C4-2B (cell line): ENCODE data around the gene TSACC.
"Not testable (repeated sequence)": the region's sequence is repeated elsewhere in the genome, so short reads cannot be mapped to it uniquely, and the experiment has no call there.

Source experiments
- H3K27ac ChIP-seq: fragments of 450-650 bp; 2 replicates; pipeline ENCODE4 v1.5.1; 2017
- CTCF ChIP-seq: fragments of 450-650 bp; conservative IDR thresholded peaks from 2 replicates; pipeline ENCODE4 v1.5.1; 2017; ENCODE audit warnings: mild to moderate bottlenecking
- ZFX ChIP-seq: fragments of 450-650 bp; IDR thresholded peaks from 2 replicates; pipeline ENCODE4 v1.6.1; 2017

TSACC gene

DNA sequence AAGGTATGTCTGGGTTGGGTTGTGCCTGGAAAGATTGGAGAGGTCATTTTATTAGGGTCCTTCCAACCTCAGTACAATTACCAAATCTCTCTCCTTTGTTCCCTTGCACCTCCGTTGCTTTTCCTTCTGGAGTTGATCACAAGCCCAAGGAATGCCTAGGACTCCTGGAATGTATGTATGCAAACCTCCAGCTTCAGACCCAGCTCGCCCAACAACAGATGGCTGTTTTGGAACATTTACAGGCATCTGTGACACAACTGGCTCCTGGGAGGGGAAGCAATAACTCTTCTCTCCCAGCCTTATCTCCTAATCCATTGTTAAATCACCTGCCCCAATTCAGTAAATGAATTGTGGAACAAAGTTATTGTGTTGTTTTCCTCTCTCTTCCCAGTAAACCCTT lies 8.3 kb downstream of the TSACC start:
- H3K27ac ChIP-seq: no peak overlapping the region
- TF ChIP-seq ZFX (no peak), CTCF (no peak)

- TF ChIP-seq CTCF (no peak), ZFX (no peak)
- no peak overlapping the region for H3K27ac ChIP-seq
Measured at GRCh38 chr1:156347331-156347730, 9.0 kb downstream of the TSACC start.

DNA sequence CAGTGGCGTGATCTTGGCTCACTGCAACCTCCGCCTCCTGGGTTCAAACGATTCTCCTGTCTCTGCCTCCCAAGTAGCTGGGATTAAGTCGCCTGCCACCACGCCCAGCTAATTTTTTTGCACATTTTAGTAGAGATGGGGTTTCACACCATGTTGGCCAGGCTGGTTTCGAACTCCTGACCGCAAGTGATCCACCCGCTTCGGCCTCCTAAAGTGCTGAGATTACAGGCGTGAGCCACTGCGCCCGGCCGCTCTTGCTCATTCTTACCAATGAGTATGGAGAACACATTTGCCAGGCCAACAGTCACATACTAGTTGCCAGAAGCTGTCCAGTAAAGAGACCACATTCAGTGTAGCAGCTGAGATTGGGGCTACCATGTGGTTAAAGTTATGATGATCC lies 14.2 kb downstream of the TSACC start:
- H3K27ac ChIP-seq: not testable (repeated sequence)

DNA sequence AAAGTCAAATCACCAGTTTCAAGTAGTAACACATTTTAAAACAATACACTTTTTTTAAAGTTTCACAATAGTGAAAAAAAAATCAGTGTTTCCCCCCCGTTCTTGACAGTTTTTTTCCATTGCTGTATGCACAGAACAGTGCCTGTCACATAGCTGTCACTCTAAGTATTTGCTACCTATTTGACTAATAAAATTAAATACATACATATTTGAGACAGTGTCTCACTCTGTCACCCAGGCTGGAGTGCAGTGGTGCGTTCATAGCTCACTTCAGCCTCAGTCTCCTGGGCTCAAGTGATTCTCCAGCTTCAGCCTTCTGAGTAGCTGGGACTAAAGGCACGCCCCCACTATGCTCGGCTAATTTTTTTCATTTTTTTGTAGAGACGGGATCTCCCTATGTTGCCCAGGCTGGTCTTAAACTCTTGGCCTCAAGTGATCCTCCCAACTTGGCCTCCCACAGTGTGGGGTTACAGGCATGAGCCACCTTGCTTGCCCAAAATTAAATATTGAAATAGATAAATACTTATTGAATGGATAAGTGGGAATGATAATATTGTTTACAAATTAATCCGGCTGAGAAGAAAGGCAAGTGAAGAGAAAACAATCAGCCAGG lies 18.0 kb downstream of the TSACC start:
- TF ChIP-seq ZFX (no peak), CTCF (0 out of 2 replicates have a peak, but pooled peaks have one; percentile 6)
- no peak overlapping the region for H3K27ac ChIP-seq

GRCh38 chr1:156356875-156357534 lies 18.7 kb downstream of the TSACC start:
- TF ChIP-seq CTCF (peak; percentile 99), ZFX (no peak)
- no peak overlapping the region for H3K27ac ChIP-seq

DNA sequence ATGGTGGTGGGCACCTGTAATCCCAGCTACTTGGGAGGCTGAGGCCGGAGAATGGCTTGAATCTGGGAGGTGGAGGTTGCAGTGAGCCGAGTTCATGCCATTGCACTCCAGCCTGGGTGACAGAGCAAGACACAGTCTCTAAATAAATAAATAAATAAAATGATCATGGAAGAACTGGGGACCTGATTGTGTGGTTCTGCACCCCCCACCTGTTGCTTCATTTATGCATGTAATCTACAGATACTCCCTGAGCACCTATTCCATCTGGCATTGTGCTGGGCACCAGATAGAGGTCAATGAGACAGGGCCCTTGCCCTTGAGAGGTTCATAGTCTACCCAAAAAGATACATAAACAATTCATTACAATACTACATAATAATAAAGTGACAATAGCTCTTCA lies 19.7 kb downstream of the TSACC start:
- no peak overlapping the region for H3K27ac ChIP-seq
- no peak for TF ChIP-seq CTCF
- TF ChIP-seq ZFX: no peak

DNA sequence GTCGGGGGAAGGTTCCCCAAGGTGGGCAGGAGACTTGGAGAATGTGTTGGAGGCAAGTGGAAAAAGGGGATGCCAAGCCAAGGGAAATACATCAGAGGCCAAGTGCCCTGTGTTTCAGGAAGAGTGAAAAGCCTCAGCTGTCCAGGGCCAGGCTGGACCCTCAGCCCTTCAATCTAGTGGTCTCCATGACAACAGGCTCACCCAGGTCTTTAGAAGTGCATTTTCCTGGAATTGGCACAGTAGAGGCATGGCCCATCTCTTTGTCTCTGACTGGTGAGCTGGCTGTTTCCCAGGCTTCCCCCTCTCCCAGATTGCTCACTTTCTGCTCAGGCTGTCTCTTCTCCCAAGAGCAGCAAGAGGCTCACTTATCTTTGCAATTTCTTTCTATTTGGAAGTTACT lies 20.3 kb downstream of the TSACC start:
- H3K27ac ChIP-seq: no peak overlapping the region
- no peak for TF ChIP-seq ZFX
- no peak for TF ChIP-seq CTCF

DNA sequence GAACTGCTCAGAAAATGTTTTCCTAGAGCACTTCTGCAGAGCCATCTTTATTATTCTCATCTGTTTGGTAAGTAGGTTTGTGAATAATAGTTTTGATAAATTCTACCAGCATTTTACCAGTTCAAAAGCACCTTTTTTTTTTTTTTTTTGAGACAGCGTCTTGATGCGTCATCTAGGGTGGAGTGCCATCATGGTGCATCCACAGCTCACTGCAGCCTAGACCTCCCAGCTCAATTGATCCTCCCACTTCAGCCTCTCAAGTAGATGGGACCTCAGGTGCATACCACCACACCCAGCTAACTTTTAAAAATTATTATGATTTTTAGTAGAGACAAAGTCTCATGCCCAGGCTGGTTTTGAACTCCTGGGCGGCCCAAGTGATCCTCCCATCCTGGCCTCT lies 20.9 kb downstream of the TSACC start:
- TF ChIP-seq ZFX (no peak), CTCF (no peak)
- H3K27ac ChIP-seq: no peak overlapping the region
